AG10803 (cell line): Measurements from ENCODE around the gene SGCD.

Experiments
- DNase-seq: peaks from one replicate; pipeline ENCODE4 v3.0.0; 2010; ENCODE audit warnings: low read depth
- H3K4me3 ChIP-seq: 2 replicates; pipeline ENCODE4 v1.5.1; 2011; ENCODE audit warnings: mild to moderate bottlenecking, low read length, control low read depth
- TF ChIP-seq, protein P1 (sequence below): conservative IDR thresholded peaks from 2 replicates; pipeline ENCODE4 v1.5.1; 2011; ENCODE audit warnings: mild to moderate bottlenecking, low read length, control low read depth, inconsistent platforms

The SGCD gene

GRCh38 chr5:156704139-156704538, 377.2 kb downstream of the SGCD start:
- TF ChIP-seq, protein P1, sequence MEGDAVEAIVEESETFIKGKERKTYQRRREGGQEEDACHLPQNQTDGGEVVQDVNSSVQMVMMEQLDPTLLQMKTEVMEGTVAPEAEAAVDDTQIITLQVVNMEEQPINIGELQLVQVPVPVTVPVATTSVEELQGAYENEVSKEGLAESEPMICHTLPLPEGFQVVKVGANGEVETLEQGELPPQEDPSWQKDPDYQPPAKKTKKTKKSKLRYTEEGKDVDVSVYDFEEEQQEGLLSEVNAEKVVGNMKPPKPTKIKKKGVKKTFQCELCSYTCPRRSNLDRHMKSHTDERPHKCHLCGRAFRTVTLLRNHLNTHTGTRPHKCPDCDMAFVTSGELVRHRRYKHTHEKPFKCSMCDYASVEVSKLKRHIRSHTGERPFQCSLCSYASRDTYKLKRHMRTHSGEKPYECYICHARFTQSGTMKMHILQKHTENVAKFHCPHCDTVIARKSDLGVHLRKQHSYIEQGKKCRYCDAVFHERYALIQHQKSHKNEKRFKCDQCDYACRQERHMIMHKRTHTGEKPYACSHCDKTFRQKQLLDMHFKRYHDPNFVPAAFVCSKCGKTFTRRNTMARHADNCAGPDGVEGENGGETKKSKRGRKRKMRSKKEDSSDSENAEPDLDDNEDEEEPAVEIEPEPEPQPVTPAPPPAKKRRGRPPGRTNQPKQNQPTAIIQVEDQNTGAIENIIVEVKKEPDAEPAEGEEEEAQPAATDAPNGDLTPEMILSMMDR: no peak
- H3K4me3 ChIP-seq: no peak overlapping the region
- no peak for DNase-seq

GRCh38 chr5:156706631-156707030, 379.7 kb downstream of the SGCD start:
- no peak for DNase-seq
- H3K4me3 ChIP-seq: no peak overlapping the region

DNA sequence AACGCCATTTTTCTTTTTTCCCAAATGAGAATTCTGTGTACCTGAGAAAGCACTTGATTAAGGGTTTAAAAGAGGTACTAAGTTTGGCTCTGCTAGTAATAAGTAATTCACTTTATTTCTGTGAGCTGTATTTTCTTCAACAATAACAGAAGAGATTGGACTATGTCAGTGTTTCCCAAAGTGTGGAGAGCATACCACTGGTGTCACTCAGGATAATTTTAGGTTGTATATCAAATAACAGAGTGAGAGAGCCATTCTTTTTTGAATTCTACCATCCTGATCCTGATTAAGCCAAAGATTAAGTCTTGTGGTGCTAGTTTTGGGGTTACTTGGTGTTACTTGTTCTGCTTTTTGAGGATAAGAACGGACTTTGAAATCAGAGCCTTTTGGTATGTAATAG, 380.8 kb downstream of the SGCD start:
- TF ChIP-seq, protein P1: no peak
- no peak overlapping the region for H3K4me3 ChIP-seq

More at GRCh38 chr5:156706631-156707030, 379.7 kb downstream of the SGCD start:
- TF ChIP-seq, protein P1: no peak

DNA sequence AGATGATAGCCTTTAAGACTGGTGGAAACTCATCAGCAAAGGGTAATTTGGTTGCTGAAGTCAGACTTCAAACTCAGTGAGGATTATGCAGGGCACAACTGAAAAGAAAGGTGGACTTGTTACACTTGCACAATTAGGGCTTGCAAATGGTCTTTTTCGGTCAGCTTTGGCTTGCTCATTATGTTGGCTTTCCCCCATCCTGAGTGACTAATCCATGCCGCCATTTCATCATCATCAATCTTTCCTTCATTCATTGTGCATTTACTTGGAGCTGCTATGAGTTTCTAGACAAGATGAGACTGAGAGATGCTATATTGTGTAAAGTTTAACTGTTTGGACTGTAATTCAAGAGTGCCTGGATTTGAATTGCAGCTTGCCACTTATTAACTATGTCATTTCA, 388.3 kb downstream of the SGCD start:
- TF ChIP-seq, protein P1: no peak
- DNase-seq: peak; percentile 58
- no peak overlapping the region for H3K4me3 ChIP-seq

More for the DNA sequence above, 380.8 kb downstream of the SGCD start:
- no peak for DNase-seq

- no peak overlapping the region for H3K4me3 ChIP-seq
- TF ChIP-seq, protein P1: no peak
- DNase-seq: no peak
These were observed 389.8 kb downstream of the SGCD start for GRCh38 chr5:156716591-156717380.

- DNase-seq: no peak
These were observed 392.0 kb downstream of the SGCD start for GRCh38 chr5:156718985-156719384.

More at GRCh38 chr5:156718985-156719384, 392.0 kb downstream of the SGCD start:
- TF ChIP-seq, protein P1: no peak
- H3K4me3 ChIP-seq: no peak overlapping the region
